GM21390 (cell line): Measurements from ENCODE around the gene ING4.

Experiments
- ATAC-seq: cut with Tn5 transposase; IDR thresholded peaks from one replicate; pipeline ENCODE4 v1.9.1; 2021; ENCODE audit not compliant: unreplicated experiment

ING4 gene

DNA sequence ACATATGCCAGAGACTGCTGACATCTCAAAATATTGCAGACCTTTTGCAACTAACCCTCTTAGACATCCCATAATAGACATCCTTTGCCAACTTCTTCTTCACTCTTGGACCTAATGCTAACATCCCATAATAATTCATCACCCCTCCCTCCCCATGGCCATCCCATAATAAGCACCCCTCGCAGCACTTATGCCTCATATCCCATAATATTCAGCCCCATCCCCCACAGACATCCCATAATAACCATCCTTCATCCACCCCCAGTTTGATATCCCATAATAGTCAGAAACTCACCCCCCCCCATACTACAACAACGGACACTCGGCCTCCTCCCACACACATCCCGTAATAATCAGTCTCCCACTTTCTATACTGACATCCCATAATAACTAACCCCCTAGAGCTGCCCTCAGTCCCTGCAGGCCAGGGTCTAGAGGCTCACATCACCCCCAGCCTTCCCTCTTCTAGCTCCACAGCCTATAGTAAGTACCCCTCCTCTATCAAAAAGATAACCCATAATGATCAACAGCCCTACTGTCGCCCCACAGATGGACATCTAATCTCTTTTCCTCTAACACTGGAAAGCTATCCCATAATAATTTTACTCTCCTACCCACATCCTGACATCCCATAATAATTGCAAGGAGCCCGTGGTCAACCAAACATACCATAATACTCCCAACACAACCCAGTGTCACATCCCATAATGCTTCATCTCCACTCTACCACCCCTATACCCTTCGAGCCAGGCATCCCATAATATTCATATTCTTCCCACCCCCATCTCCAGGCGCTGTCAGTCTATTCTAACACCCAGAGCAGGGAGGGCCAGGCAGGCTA is 54.9 kb downstream of the ING4 start:
- ATAC-seq, result no peak

GRCh38 chr12:6606331-6607131 is 56.4 kb downstream of the ING4 start:
- no peak for ATAC-seq

DNA sequence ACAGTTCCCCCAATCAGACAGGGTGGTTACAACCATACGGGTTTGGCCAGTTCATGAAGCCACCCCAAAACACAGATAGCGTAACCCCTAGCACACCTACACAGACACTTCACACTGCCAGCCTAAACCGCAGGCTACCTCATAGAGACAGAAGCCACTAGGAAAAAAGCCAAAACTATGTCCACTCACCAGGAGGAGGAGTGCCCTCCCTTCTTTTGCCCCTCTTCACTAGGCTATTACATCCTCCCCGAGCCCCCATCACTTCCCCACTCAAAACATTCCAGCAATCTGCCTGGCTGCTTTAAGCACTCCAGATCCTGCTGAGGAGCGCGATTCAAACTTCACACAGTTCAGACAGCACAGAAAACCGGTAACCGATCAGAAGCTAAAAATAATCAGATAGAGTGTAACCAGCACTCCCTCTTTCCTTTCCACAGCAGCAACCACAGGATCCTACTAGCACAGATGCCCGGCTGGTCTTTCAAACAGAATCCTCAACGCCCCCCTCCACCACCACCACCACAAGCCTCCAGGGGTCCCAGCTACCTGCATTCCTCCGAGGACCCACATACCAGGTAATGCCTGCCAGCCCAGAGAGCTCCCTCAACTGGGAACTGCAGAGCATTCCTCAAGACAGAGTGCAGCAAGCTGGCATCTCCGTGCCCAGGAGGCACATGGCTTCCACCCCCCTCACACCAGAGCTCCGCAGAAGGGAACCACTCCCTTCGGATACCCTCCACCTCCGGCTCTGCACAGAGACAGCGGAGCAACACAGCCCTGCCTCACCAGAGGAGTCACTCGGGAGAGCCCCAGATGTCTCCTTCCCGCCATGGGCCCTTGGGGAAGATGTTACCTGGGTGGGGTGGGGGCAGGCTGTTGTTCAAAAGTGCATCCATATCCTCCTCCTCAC is 57.2 kb downstream of the ING4 start:
- no peak for ATAC-seq

GRCh38 chr12:6604259-6605029 is 58.5 kb downstream of the ING4 start:
- no peak for ATAC-seq

DNA sequence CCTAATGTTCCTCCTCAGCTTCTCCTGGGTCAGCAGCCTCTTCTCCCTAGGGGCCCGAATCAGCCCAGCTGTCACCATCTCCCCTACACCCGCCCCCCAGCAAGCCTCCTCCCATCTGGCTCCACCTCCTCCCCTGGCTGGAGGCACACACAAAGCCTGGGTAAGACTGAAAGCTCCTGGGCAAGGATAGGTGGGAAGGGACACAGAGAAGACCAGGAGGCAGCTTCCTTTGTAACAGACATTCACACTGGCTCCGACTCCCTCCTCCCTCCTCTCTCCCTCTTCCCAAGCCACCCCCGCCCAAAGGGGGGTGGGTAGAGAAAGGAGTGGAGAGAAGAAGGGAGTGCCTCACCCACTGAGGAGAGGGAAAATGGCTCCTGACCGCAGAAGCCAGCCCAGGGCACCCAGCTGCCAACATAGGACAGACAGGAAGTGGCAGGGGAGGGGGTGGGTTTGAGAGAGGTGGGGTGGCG is 59.8 kb downstream of the ING4 start:
- no peak for ATAC-seq

GRCh38 chr12:6602526-6602925 is 60.4 kb downstream of the ING4 start:
- no peak for ATAC-seq
